ENCODE data around the gene SLC17A2.

The SLC17A2 gene

DNA sequence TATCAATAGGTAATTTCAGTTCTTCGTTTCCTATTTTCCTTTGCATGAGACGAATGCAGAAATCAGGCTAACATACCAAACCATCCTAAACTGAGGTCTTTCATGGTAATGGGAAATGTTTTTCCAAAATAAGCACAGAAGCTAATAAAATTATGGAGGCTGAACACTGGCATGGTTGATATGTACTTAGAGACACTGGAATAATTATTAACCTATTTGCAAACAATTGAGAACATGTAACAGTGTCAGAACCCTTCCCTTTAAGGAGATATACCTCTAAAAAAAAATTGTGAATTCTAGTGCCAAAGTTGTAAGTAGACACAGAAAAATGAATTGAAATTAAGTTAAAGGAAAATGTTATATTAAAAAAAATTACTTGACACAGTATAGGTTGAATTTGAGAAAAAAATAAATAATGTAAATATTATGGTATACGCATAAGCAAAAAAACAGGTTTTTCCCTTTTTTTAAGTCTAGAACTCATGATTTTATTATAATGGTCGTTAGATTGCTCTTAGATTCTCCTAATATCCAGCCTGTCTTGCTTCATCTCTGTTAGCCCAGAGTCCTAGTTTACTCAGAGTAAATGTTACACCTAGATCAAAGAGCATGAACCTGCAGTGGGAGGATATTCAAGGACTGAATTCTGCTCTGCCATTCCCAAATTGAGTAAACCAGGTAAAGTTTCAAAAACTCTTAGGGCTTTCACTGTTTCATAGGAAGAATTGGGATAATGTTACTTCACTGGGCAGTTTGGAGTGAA is 1.7 kb downstream of the SLC17A2 start:
- no peak for DNase-seq
- no peaks in the 10 kb centered on the region for H3K36me3 Mint-ChIP-seq (ENCODE audit: low read depth)
- H3K4me3 Mint-ChIP-seq: no peak overlapping the region
- H3K27me3 Mint-ChIP-seq (ENCODE audit: low read depth, poor library complexity): no peaks in the 10 kb centered on the region
- no peaks in the 10 kb centered on the region for H3K9me3 Mint-ChIP-seq
- TF ChIP-seq, protein P1, sequence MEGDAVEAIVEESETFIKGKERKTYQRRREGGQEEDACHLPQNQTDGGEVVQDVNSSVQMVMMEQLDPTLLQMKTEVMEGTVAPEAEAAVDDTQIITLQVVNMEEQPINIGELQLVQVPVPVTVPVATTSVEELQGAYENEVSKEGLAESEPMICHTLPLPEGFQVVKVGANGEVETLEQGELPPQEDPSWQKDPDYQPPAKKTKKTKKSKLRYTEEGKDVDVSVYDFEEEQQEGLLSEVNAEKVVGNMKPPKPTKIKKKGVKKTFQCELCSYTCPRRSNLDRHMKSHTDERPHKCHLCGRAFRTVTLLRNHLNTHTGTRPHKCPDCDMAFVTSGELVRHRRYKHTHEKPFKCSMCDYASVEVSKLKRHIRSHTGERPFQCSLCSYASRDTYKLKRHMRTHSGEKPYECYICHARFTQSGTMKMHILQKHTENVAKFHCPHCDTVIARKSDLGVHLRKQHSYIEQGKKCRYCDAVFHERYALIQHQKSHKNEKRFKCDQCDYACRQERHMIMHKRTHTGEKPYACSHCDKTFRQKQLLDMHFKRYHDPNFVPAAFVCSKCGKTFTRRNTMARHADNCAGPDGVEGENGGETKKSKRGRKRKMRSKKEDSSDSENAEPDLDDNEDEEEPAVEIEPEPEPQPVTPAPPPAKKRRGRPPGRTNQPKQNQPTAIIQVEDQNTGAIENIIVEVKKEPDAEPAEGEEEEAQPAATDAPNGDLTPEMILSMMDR (IDR thresholded peaks at IDR 0.05): no peak
- H3K27ac Mint-ChIP-seq: no peak overlapping the region
- H3K4me1 Mint-ChIP-seq: no peaks in the 10 kb centered on the region

GRCh38 chr6:25927756-25928216 is 2.7 kb downstream of the SLC17A2 start:
- no peaks in the 10 kb centered on the region for H3K36me3 Mint-ChIP-seq (ENCODE audit: low read depth)
- no peaks in the 10 kb centered on the region for H3K27me3 Mint-ChIP-seq (ENCODE audit: low read depth, poor library complexity)
- H3K4me1 Mint-ChIP-seq: no peaks in the 10 kb centered on the region
- H3K9me3 Mint-ChIP-seq: no peaks in the 10 kb centered on the region
- TF ChIP-seq, protein P1 (IDR thresholded peaks at IDR 0.05): no peak
- no peak overlapping the region for H3K27ac Mint-ChIP-seq
- DNase-seq: no peak
- H3K4me3 Mint-ChIP-seq: no peak overlapping the region

GRCh38 chr6:25927178-25927577 is 3.3 kb downstream of the SLC17A2 start:
- no peak overlapping the region for H3K4me3 Mint-ChIP-seq
- H3K9me3 Mint-ChIP-seq: no peaks in the 10 kb centered on the region
- H3K36me3 Mint-ChIP-seq (ENCODE audit: low read depth): no peaks in the 10 kb centered on the region
- TF ChIP-seq, protein P1 (IDR thresholded peaks at IDR 0.05): no peak
- no peak overlapping the region for H3K27ac Mint-ChIP-seq
- H3K4me1 Mint-ChIP-seq: no peaks in the 10 kb centered on the region
- no peaks in the 10 kb centered on the region for H3K27me3 Mint-ChIP-seq (ENCODE audit: low read depth, poor library complexity)
- DNase-seq: no peak

DNA sequence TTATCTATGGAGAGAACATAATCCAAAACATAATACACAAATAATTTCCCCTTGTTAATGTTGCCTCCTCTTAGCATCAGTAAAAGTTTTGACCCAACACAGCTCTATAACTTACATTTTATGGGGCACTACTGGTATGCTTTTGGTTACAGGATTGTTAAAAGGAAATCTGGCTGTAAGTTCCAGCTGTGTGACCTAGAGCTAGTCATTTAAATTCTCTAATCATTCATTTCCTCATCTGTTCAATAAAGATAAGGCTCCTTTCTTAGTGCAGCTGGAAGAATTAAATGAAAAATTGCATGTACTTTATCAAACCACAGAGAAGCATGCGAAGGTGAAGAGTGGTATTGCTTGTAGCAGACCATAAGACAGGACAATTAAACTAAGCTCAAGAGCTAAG is 4.6 kb downstream of the SLC17A2 start:
- H3K4me1 Mint-ChIP-seq: no peaks in the 10 kb centered on the region
- no peaks in the 10 kb centered on the region for H3K9me3 Mint-ChIP-seq
- no peaks in the 10 kb centered on the region for H3K27me3 Mint-ChIP-seq (ENCODE audit: low read depth, poor library complexity)
- DNase-seq: no peak
- H3K27ac Mint-ChIP-seq: no peak overlapping the region
- no peak overlapping the region for H3K4me3 Mint-ChIP-seq
- H3K36me3 Mint-ChIP-seq (ENCODE audit: low read depth): no peaks in the 10 kb centered on the region
- TF ChIP-seq, protein P1 (IDR thresholded peaks at IDR 0.05): no peak

GRCh38 chr6:25922301-25922700 is 8.2 kb downstream of the SLC17A2 start:
- TF ChIP-seq, protein P1 (IDR thresholded peaks at IDR 0.05): no peak
- Mint-ChIP-seq H3K4me3 (no peak overlapping the region), H3K27ac (no peak overlapping the region), H3K36me3 (ENCODE audit: low read depth) (no peaks in the 10 kb centered on the region), H3K27me3 (ENCODE audit: low read depth, poor library complexity) (no peaks in the 10 kb centered on the region), H3K9me3 (no peaks in the 10 kb centered on the region), H3K4me1 (no peaks in the 10 kb centered on the region)
- no peak for DNase-seq
